Erythroblast (primary cell): Measurements from ENCODE around the gene TSHZ3.

Source experiments
- GATA1 ChIP-seq: IDR thresholded peaks from 2 replicates; pipeline ENCODE4 v1.6.1; 2011; ENCODE audit warnings: low read depth, mild to moderate bottlenecking, control low read depth, low read length, moderate library complexity
- POLR2A ChIP-seq: IDR thresholded peaks from 2 replicates; pipeline ENCODE4 v1.6.1; 2011; ENCODE audit warnings: mild to moderate bottlenecking, low read length

DNA sequence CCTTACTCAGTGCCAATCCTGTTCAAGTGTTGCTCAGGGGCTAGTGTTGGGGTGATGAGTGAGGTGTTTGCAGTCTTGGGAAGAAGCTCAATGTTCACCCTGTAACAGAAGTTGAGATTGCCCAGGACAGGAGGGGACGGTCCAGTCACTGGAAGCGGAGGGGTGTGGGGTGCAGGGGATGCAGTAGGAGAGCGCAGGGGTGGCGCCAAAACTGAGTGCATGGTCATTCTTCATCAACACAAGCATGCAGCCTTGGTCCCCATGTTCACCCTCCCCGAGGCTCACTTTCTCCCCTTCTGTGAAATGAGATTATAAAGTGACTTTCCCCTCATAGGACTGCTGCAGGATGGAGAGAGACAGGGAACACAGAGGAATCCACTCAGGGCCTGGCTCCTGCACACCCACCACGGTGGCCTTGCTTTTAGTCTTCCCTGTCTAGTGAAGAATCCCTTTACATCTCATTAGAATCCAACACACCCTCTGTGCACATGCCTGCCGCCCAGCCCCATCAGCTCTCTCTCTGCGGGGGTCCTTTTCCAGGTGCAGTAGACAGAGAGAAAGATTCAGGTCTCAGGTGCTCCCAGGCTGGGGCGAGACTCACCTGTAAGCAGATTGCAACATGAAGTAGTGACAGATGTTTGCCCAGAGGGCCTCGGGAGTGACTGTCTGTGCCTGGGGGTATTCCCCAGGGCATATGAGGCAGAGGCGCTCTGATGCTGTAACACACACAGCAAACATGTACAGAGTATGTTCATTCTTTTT is 93.2 kb downstream of the TSHZ3 start:
- no peak for TF ChIP-seq POLR2A
- TF ChIP-seq GATA1, result no peak
